B cell (primary cell): ENCODE results near the gene ECT2.

Source experiments
- CTCF ChIP-seq: fragments of 200-600 bp; IDR thresholded peaks from one replicate; pipeline ENCODE4 v1.8.0; 2022; ENCODE audit warnings: antibody characterized with exemption, mild to moderate bottlenecking
- EZH2 ChIP-seq: IDR thresholded peaks from 2 replicates; pipeline ENCODE4 v1.6.1; 2012; ENCODE audit warnings: borderline replicate concordance, low read depth, mild to moderate bottlenecking, moderate library complexity, low read length; ENCODE audit not compliant: insufficient read depth, poor library complexity, severe bottlenecking

GRCh38 chr3:172752651-172753050, 2.1 kb downstream of the ECT2 start:
- TF ChIP-seq CTCF (no peak), EZH2 (no peak)
